GM18507 (cell line): ENCODE data around the gene DSG3.
"Not testable (repeated sequence)": the region's sequence is repeated elsewhere in the genome, so short reads cannot be mapped to it uniquely, and the experiment has no call there.

ENCODE experiments used
- DNase-seq: peaks from one replicate; pipeline ENCODE4 v3.0.0; 2011; ENCODE audit warnings: low read depth; ENCODE audit not compliant: insufficient read length; ENCODE audit errors: extremely low spot score
- FAIRE-seq: peaks from 2 replicates; lab custom pipeline; 2011; peaks lifted over from hg19 to GRCh38; lab: Jason Lieb, UNC

The DSG3 gene

DNA sequence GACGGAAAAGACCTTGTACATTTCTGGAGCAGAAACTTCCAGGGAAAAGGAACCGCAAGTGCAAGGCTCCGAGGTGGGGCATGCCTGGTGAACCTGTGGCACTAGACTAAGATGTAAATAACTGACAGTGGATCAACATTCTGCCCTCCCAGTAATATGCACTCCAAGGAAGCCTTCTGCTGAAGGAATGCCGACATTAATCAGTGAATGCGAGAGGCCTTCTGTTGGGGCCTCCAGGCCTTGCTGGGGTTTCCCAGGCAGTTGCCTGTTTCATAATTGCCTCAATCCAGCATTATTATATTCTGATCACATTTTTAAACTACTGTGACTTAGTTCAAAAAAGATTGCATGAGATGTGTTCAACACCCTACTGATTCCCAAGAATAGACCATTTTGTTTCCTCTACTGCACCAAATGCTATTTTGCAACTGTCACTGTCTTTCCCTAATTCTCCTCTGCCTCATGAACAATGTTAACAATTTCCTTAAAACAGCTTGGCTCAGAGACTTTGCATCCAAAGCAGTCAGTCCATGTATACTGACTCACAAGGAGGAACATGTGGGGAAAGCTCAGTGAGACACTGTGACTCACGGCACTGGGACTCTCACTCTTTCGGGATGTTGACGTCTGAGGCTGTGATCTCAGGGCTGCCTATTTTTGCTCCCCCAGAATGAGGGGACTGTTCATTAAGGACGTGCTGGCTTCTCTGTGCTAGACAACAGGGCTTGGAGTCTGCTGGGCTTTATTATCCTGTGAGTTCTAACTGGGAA, 39.9 kb downstream of the DSG3 start:
- FAIRE-seq: no peak
- DNase-seq: no peak

DNA sequence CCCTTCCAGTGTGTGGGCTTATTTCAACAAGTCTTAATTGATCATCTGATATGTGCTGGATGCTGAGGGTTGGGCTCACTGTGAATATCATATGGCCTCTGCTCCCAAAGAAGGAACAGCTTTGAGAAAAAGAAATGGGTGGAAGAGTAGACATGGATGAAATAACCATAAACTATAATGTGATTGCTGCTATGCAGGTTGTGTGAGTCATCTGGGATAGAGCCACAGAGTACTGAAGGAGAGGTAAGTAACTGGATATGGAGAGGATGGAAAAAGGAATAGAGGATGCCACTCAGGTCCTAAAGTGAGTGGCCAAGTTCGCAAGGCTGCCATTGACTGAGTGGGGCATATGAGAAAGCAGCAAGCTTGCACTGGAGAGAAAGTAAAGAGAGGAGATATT, 41.8 kb downstream of the DSG3 start:
- no peak for FAIRE-seq
- no peak for DNase-seq

DNA sequence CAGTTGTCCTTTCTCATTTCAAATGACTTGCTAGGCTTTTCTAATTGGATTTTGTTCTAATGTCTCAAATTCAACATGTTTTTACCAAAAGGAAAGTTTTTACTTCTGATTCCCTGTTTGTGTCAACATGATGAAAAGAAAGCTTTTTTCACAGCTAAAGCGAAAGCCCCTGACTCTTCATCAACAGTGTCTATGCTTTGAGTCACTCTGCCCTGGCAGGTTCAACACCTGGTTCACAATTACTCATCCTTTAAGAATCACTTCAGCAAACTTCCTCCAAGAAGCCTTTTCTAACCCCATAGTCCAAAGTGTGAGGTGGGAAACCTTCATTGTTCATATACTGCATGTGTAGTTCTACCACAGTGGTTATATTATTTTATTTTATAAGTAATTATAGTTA, 42.8 kb downstream of the DSG3 start:
- no peak for DNase-seq
- peak; percentile 75 for FAIRE-seq

DNA sequence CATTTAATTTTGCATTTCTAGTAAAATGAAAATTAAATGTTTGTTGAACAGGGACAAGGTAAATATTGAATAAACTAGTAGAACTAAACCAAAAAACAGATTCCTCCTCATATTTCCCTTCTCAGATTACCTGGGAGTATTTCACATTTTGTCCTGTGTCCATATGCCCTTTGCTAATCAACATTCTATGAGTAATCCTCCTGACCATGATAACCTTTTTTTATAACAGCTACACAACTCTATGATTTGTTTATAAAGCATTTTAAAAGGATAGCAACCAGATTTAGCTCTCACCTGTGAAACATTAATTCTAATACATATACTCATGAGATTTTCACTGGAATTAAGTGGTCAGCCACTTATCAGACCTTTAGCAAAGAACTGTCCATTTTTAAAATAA, 43.3 kb downstream of the DSG3 start:
- DNase-seq: no peak
- FAIRE-seq: no peak

DNA sequence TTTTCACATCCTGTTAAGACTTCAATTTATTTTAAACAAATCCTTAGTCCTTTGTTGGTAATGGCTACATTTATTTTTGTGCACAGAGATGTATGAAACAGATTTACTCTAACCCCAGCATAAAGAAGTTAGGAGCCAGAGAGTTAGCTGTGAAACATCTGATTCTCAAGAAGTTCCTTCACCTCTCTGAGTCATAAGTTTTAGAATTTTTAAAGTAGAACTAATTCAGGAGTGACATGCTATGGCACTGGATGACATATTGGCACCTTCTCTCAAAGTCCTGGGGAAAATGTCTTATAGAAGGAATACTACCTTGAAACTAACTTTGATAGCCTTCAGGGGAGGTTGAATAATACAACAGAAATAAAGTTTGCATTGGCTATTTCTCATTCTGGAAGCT, 44.0 kb downstream of the DSG3 start:
- DNase-seq (no peak), FAIRE-seq (no peak)

DNA sequence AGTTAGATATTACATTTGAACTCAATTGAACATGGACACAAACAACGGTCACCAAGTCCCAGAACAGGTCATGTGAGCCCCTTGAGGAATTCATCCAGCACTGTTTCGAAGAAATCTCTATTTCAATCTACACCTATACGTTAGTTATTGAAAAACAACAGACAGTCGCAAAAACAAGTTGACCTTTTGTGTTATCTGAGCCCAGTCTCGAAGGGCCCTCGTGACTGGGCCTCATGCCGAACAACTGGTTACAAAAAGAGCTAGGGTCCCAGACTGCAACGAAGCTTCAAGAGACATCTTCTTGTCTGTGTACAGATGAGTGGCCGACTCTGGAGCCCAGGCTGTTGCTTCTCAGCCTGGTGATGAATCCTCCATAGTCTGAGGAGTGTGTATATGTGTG, 45.1 kb downstream of the DSG3 start:
- FAIRE-seq: no peak

DNA sequence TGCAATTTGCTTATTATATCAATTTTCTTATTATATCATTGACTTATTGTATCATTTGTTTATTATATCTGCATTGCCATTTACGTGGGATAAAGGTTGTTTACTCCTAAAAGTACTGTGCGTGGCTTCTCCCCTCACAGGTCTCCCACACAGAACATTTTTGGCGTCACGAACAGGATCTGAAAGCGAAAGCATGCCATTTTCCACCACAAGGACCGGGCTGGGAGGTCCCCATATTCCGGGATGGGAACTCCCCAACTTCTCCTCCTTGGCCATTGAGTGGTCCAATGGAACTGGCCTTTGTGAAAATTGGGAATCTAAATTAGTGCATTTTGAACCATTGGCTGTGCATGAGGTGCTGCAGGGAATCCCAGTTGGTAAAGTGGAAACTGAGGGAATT, 45.6 kb downstream of the DSG3 start:
- no peak for DNase-seq
- peak; percentile 33 for FAIRE-seq

More for the DNA sequence above, 45.1 kb downstream of the DSG3 start:
- no peak for DNase-seq

DNA sequence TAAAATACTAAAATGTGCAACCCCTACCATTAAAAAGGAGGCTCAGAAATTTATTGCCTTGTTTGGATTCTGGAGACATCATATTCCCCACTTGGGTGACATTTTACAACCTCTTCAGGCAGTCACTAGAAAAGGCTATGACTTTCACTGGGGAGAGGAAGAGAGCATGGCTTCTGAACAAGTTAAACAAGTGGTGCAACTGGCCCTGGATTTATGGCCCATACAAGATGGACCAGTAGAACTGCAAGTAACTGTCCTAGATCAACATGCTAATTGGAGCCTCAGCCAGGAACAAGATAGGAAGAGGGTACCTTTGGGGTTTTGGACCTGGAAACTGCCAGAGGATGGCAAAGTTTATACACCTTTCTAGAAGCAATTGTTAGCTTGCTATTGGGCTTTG, 46.4 kb downstream of the DSG3 start:
- no peak for FAIRE-seq
- DNase-seq: no peak

DNA sequence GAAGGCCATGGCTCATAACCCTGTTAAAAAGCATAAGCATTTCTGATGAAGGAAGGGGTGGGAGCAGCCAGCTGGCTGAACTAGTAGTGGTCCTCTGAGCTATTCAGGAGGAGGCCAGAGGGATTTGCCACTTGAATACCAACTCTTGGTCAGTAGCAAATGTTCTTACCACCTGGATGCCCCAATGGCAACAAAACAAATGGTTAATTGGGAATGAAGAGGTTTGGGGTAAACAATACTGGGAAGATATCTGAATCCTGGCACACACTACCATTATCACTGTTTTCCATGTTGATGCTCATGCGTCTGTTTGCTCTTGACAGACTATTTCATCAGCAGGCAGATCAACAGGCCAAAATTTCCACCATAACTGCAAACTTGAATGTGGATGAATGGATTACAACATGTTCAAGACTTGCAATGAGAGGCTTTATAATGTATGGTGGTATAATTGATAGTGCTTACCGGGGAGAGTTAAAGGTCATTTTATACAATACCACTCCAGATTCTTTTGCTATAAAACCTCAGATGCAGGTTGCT, 47.2 kb downstream of the DSG3 start:
- DNase-seq, FAIRE-seq: not testable (repeated sequence)

DNA sequence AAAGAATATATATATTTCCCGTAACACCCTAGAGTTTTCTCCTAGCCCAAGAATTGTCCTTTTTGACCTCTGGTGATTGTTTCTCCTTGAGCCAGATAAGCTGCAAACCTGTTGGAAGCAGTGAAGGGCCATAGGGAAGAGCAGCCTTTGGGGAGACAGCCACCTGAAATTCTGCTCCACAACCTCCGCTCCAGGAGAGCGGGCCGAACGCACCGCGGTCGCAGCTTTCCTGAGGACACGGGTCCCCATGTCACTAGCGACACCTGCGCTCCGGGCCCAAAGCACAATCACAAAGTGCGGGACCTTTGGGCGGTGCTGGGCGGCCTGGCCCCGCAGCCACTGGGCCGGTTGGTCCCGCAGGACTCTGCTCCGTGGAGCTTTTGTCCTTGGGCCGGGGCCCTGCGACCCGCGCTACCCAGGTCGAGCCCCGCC, 49.9 kb downstream of the DSG3 start:
- DNase-seq: no peak
- FAIRE-seq: no peak

DNA sequence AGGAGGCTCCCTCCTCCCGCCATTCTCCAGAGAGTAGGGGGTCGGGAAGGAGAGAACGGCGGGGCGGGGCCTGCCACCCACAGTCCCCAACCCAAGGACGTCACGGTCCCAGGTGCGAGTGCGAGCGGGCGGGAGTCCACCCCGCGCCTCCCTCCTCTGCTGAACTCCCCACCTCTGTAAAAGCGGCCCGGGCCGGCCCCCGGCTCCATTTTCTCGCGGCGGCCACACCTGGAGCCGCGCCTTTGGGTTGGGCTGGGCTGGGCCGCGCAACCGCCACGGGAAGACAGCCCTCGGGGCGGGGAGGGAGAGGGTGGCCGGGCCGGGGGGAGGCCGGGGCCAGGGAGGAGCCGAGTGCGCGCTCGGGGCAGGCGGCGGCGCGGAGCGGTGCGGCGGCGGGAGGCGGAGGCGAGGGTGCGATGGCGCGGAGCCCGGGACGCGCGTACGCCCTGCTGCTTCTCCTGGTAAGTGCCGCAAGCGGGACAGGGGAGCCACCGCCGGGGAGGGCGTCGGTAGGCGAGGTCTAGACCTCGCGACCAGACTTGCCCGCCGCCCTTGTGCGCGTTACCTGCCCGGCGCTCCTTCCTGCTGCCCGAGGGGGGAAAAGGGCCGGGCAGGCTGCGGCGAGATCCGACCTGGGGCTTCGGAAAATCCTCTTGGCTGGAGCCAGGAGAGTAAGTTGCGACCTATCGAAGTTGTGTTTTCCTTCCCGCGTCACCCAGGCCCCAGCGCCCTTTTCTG, 50.5 kb downstream of the DSG3 start, which contains the start of gene DSG2:
Gene DSG2 (plus strand): TSS at position 342 of the 738 bp plus-strand sequence. CDS start 75 bp downstream, at position 417.
- DNase-seq (peak; percentile 25), FAIRE-seq (no peak)

DNA sequence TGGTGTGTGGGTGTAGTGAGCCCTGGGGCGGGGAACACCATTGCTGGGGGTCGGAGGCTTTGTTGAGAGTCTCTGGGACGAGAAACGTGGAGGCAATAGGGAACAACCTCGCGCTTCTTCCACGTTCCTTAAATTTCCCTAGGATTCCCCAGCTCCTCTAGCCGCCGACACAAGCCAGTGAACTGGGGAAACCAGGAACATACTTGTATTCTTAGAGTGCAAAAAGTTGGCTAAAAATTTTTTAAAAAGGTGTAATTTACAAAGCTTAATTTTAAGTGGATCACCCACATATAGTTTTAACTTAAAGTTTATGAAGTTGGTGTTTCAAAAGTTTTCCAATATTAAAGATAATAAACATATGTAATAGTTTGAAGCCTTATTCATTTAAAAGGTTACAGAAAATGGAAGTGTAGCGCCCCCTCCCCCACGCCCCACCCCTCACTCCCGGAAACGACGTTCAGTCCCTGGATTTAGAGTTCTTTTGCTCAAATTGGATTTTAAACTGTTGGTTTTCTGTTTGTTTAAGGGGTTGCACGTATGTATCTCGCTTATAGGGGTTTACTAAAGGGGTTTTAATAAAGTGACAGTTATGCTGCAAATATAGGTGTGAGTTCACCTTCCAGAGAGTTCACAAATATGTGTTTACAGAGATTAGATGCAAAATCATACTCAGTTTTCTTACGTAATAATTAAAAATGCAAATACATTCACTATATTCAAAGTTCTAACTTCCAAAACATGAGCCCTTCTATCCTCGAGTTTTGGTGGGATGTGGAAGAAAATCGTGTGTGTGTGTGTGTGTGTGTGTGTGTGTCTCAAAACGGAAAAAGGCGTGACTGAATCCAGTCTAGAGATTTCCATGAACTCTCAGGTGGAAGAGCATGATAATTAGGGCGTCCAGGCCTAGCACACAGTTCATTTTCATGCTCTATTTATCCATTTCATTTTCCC, 51.3 kb downstream of the DSG3 start:
- DNase-seq (no peak), FAIRE-seq (no peak)

DNA sequence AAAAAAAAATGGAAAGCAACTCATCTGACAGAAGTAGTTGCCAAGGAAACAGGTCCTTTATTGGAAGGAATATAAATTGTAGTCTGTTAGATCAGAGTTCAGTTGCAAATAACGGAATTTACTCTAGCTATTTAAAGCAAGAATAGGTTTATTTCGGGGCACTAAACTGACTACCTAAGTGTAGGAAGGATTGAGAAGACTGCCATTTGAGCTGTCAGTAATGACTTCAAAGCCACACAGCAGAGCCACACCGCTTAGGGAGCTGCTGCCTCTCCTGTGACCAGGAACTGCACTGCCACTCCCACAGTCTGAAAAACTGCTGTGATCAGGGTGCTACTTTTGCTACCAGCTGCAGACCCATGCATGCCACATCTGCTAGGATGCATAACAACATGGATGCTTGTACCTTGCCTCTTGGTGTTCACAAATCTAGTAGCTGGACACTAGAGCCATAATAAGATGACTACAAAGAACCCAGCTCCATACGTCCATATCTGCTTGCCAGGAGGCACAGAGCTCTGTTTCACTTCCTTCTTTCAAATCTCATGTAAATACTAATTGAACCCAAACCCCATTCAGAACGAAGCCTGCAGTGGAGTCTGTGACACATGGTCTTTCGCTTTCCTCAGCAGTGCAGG, 52.6 kb downstream of the DSG3 start:
- FAIRE-seq: peak; percentile 97

DNA sequence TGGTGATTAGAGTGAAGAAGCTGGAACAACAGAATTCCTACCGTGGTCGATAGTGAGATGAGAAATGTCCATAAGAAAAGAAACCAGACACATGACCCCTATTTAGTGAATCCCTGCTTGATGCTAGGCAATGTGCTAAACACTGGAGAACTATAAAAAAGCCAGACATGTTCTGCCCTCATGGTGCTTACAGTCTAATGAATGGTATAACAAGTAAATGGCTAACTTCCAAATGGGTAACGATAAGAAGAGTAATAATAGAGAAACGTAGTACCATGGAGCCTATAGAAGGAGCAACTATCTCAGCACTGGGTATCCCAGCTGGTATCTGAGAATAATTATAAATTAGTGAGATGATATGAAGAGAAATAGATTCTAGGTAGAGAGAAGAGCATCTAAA, 55.5 kb downstream of the DSG3 start:
- DNase-seq: no peak
- FAIRE-seq: no peak

More for the DNA sequence above, 52.6 kb downstream of the DSG3 start:
- no peak for DNase-seq

DNA sequence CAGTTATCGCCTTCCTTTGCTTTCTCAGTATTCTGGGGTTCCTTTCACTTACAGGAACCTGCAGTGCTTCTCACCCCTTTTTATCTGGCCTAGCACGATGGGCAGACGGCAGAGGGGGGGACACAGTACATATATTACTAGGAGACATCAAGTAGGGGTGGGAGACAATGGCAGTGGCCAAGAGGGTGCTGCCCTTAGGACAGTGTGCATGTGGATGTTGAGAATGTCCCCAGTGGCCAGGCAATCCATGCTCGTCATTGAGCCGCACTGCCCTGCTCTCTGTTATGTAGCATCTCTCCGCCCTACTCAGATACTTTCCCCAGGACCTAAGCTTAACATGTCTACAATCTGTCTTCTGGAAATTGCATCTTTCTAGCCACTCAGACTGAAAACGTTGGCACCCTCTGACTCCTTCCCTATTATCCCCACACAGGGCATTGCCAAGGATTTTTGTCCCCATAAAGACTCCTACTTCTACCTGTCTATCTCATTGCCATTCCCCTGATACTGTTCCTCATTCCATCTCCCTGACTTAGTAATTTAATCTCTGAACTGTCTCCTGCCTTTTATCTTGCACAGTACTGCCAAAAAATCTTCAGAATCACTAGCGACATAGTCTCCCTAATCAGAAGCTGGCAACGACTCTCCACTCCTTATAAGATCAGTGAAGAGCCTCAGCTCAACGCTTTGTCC, 57.1 kb downstream of the DSG3 start:
- DNase-seq (no peak), FAIRE-seq (peak; percentile 41)

DNA sequence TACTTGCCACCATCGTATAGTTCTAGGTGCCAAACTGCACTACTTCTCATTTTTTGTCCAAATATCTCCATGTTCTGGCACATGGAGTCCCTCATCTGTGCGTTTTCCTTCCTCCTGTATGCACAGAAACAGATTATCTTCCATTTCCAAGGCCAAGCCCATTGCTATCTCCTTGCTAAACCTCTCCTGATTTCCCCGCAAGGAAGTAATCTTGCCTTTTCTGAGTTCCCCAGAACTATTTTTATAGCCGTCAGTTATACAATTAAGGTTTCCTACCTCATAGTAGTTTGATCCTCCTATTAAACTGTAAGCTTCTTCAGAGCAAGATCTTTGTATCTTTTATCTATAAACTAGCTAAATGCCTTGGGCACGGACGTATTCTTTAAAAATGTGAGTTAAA, 57.6 kb downstream of the DSG3 start:
- DNase-seq (no peak), FAIRE-seq (no peak)

DNA sequence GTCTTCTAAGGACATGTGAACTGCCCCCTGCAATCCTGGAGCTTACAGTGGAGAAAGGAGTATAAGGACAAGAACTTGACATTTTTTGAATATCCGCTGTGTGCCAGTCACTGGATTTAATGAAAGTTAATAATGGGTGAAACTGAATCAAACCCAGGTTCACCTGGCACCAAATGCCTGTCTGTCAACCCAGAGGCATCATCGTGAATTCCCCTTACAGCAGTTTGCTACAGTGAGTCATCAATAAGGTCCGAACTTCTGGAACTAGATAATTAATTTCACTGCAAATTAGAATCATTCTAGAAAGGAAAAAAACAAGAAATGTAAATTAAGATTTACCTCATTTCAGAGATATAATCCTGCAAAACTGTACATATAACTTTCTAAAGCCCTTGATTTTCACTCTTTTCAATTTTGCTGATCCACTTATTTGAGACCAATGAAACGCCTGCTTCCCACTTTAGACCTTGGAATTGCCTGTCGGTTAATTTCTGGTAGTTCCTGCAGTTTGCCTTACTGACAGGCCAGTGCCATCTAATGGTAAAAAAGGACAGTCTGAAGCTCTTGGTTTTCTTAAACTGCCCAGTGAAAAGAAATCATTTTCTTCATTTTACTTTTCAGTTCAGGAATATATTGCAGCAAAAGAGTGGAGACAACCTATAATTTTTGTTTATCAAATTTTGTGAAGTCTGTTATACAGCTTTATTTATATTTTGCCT, 58.6 kb downstream of the DSG3 start:
- FAIRE-seq (no peak), DNase-seq (no peak)

DNA sequence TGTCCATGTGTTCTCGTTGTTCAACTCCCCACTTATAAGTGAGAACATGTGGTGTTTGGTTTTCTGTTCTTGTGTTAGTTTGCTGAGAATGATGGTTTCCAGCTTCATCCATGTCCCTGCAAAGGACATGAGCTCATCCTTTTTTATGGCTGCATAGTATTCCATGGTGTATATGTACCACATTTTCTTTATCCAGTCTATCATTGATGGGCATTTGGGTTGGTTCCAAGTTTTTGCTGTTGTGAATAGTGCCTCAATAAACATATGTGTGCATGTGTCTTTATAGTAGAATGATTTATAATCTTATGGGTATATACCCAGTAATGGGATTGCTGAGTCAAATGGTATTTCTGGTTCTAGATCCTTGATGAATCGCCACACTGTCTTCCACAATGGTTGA, 59.6 kb downstream of the DSG3 start:
- DNase-seq, FAIRE-seq: not testable (repeated sequence)
